Vagina (tissue), 2 donors: ENCODE results near the gene KDM7A.

Experiments
- POLR2A ChIP-seq, 2 donors: fragments of 450-650 bp; IDR thresholded peaks; one replicate each; pipeline ENCODE4 v1.6.1; 2017; ENCODE audit warnings: antibody characterized with exemption in 2 of 2, mild to moderate bottlenecking in 2 of 2, moderate library complexity in 2 of 2
- TF ChIP-seq, protein P1 (sequence below), 3 experiments: fragments of 450-650 bp in 2 of 3; fragments of 200-600 bp in 1 of 3; sonication (generic) in 1 of 3; IDR thresholded peaks; one replicate each; pipeline ENCODE4 v1.5.1; 2017 to 2019; ENCODE audit warnings: antibody characterized with exemption in 3 of 3, mild to moderate bottlenecking in 2 of 3, moderate library complexity in 2 of 3

DNA sequence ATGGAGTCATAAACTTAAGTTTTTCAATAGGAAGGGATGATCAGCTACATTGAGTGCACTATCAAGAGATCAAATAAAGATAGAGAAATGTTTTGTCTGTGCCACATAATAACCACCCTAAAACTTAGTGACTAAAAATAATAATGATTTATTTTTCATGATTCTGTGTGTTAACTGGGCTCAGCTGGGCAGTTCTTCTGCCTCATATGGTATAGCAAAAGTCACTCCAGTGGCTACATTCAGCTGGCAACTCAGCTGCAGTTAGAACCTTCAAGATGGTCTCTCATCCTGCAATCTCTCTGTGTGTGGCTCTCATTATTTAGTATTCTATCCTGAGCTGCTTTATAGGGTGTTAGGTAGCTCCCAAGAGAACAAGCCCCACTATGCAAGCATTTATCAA, 106.2 kb downstream of the KDM7A start:
- TF ChIP-seq, protein P1, sequence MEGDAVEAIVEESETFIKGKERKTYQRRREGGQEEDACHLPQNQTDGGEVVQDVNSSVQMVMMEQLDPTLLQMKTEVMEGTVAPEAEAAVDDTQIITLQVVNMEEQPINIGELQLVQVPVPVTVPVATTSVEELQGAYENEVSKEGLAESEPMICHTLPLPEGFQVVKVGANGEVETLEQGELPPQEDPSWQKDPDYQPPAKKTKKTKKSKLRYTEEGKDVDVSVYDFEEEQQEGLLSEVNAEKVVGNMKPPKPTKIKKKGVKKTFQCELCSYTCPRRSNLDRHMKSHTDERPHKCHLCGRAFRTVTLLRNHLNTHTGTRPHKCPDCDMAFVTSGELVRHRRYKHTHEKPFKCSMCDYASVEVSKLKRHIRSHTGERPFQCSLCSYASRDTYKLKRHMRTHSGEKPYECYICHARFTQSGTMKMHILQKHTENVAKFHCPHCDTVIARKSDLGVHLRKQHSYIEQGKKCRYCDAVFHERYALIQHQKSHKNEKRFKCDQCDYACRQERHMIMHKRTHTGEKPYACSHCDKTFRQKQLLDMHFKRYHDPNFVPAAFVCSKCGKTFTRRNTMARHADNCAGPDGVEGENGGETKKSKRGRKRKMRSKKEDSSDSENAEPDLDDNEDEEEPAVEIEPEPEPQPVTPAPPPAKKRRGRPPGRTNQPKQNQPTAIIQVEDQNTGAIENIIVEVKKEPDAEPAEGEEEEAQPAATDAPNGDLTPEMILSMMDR (IDR thresholded peaks at IDR 0.05): no peak
- TF ChIP-seq POLR2A (IDR thresholded peaks at IDR 0.05): no peak
